Measurements from ENCODE around the gene ELMO2.

The ELMO2 gene

DNA sequence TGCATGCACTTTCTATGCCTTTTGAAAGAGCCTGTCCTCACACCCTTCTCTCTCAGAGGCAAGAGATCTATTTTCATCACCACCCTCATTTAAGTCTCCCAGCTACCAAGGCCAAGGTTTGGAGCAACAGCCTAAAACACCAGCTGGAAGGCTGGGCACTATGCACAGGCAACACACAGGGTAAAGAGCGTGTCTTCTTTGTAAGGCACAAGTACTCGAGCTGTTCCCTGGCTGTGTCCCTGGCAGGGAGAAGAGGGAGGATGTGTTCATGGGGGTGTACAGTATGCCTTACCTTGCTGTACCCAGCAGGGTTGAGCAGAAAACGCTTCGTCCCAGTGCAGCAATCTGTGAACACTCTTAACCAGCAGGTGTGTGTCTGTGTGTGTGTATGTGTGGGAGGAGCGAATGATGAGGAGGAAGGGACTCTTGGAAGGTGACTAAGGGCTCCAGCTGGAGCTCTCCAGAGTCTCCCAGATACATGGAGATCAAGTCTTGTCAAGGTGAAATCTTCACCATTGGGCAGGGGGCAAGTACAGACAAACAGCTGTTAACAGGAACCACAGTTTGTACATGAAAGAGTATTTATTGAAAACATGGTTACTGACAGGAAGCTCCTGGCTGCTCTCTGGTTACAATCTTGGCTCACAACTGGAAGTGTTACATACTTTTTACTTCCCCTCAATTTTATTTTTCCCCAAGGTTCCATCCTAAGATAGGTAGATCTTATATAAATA, 40.8 kb downstream of the ELMO2 start:
- H3F3A ChIP-seq (ENCODE audit: control insufficient read depth, insufficient read depth), result peaks cover 6% of the 10 kb centered on the region; the same call in 1 of the 2 replicates
- H4K20me1 ChIP-seq (ENCODE audit: control insufficient read depth, insufficient read depth, low read depth, low read length), result peaks cover 12% of the 10 kb centered on the region; the same call in 1 of the 2 replicates
- TF ChIP-seq, protein P1, sequence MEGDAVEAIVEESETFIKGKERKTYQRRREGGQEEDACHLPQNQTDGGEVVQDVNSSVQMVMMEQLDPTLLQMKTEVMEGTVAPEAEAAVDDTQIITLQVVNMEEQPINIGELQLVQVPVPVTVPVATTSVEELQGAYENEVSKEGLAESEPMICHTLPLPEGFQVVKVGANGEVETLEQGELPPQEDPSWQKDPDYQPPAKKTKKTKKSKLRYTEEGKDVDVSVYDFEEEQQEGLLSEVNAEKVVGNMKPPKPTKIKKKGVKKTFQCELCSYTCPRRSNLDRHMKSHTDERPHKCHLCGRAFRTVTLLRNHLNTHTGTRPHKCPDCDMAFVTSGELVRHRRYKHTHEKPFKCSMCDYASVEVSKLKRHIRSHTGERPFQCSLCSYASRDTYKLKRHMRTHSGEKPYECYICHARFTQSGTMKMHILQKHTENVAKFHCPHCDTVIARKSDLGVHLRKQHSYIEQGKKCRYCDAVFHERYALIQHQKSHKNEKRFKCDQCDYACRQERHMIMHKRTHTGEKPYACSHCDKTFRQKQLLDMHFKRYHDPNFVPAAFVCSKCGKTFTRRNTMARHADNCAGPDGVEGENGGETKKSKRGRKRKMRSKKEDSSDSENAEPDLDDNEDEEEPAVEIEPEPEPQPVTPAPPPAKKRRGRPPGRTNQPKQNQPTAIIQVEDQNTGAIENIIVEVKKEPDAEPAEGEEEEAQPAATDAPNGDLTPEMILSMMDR (IDR thresholded peaks at IDR 0.05; ENCODE audit: low read depth, low read length, poor library complexity, severe bottlenecking), result no peak
- TF ChIP-seq EZH2phosphoT487 (IDR thresholded peaks at IDR 0.05; ENCODE audit: borderline replicate concordance, low read length), result no peak
- no peaks in the 10 kb centered on the region for H3K27me3 ChIP-seq (ENCODE audit: control insufficient read depth, low read length)
- peaks cover 48% of the 10 kb centered on the region for H3K36me3 ChIP-seq (ENCODE audit: control insufficient read depth, low read length)
- H3K27ac ChIP-seq (ENCODE audit: low read depth, low read length), result no peak overlapping the region
- H3K4me1 ChIP-seq (ENCODE audit: control insufficient read depth, low read length), result peaks cover 25% of the 10 kb centered on the region
- no peaks in the 10 kb centered on the region for H3K9me3 ChIP-seq (ENCODE audit: control insufficient read depth, insufficient read depth, low read length)
- peaks cover 34% of the 10 kb centered on the region for H3K79me2 ChIP-seq (ENCODE audit: control insufficient read depth, low read length)
- no peaks in the 10 kb centered on the region for H3K9me2 ChIP-seq (replicated peaks; ENCODE audit: control insufficient read depth, low read length)
- no peak overlapping the region for H3K4me3 ChIP-seq (ENCODE audit: low read length)
- no peak overlapping the region for H3K4me2 ChIP-seq (ENCODE audit: low read length)

DNA sequence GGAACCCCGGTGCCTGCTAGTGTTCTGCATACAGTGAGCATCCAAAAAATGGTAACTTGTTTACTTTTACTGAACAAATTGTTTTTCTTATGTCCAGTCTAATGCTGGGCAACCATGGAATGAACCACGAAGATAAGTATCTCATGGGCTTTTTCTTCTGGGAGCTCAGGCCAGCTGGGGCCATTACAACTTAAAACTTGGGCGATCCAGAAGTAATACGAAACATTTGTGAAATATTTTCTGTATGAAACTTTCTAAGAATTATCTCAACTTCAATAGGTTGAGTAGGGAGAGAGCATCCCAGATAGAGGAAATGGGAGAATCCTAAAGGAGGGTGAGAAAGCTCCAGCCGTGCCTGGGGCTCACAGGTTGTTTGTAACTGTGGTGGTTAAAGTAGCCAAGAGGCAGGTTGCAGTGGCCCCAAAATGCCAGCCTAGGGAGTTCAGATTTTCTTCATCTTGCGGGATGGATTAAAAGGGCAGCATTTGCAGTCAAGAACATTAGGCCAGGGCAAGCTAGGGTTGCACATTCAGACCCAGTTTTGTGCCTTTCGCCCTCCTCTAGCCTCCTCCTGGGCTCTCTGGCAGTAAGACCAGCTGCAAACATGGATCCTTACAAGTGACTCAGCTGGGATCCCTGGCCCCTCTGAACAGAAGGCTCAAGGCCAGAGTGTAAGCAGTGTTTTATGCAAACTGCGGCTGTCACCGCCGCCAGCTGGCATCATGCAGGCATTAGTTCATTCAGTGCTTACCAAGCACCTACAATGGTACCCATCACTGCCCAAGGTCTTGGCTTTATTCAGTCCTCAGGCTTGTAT, 41.5 kb downstream of the ELMO2 start:
- H3K79me2 ChIP-seq (ENCODE audit: control insufficient read depth, low read length), result peaks cover 38% of the 10 kb centered on the region
- H3K4me2 ChIP-seq (ENCODE audit: low read length), result peak overlapping the region; percentile 100
- peaks cover 12% of the 10 kb centered on the region; the same call in 1 of the 2 replicates for H4K20me1 ChIP-seq (ENCODE audit: control insufficient read depth, insufficient read depth, low read depth, low read length)
- no peaks in the 10 kb centered on the region for H3K9me3 ChIP-seq (ENCODE audit: control insufficient read depth, insufficient read depth, low read length)
- TF ChIP-seq, protein P1 (IDR thresholded peaks at IDR 0.05; ENCODE audit: low read depth, low read length, poor library complexity, severe bottlenecking), result no peak
- TF ChIP-seq EZH2phosphoT487 (IDR thresholded peaks at IDR 0.05; ENCODE audit: borderline replicate concordance, low read length), result no peak
- peak overlapping the region; percentile 99 for H3K4me3 ChIP-seq (ENCODE audit: low read length)
- peaks cover 41% of the 10 kb centered on the region for H3K36me3 ChIP-seq (ENCODE audit: control insufficient read depth, low read length)
- peaks cover 6% of the 10 kb centered on the region; the same call in 1 of the 2 replicates for H3F3A ChIP-seq (ENCODE audit: control insufficient read depth, insufficient read depth)
- no peaks in the 10 kb centered on the region for H3K27me3 ChIP-seq (ENCODE audit: control insufficient read depth, low read length)
- H3K27ac ChIP-seq (ENCODE audit: low read depth, low read length), result peak overlapping the region; percentile 95; the same call in 1 of the 2 replicates
- H3K9me2 ChIP-seq (replicated peaks; ENCODE audit: control insufficient read depth, low read length), result no peaks in the 10 kb centered on the region
- peaks cover 25% of the 10 kb centered on the region for H3K4me1 ChIP-seq (ENCODE audit: control insufficient read depth, low read length)

DNA sequence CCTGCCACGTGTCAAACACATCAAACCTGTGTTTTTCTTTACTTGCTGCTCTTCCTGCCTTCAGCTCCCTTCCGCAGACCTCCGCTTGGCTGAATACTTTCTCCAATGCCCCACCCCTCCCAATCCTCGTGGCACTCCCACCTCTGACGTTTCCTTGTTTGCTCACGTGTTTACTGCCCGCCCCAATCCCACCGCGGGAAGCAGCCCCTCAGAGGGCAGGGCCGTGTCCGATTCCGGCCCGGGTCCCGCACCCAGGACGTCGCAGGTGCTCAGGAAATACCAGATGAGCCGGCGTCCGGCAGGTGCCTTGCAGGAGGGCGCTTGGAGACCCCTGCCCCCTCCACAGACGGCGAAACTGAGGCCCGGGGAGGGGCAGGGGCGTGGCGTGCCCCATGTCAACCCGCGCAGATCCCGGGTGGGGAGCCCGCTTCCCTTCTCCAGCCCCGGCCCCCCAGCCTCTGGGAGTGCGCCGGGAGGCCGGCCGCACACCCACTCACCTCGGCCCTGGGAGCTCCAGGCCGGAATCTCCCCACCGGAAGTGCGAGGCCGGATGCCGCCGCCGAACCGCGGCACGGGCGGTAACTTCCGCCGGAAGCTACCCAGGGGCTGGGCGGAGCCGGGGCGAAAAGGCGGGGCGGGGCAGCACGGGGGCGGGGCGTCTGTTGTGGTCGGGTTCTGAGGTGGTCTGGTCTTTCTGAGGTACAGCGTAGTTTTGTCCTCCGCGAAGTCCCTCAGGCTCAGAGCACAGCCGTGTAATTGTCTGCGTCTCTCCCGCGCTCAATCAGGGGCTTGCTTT, 42.3 kb downstream of the ELMO2 start:
- Histone ChIP-seq H3K4me2 (ENCODE audit: low read length) (peak overlapping the region; percentile 100), H3F3A (ENCODE audit: control insufficient read depth, insufficient read depth) (peaks cover 4% of the 10 kb centered on the region; the same call in 1 of the 2 replicates), H3K4me3 (ENCODE audit: low read length) (peak overlapping the region; percentile 99), H3K27me3 (ENCODE audit: control insufficient read depth, low read length) (no peaks in the 10 kb centered on the region), H3K36me3 (ENCODE audit: control insufficient read depth, low read length) (peaks cover 37% of the 10 kb centered on the region), H3K9me2 (replicated peaks; ENCODE audit: control insufficient read depth, low read length) (no peaks in the 10 kb centered on the region), H3K27ac (ENCODE audit: low read depth, low read length) (peak overlapping the region; percentile 95), H4K20me1 (ENCODE audit: control insufficient read depth, insufficient read depth, low read depth, low read length) (peaks cover 12% of the 10 kb centered on the region; the same call in 1 of the 2 replicates), H3K4me1 (ENCODE audit: control insufficient read depth, low read length) (peaks cover 25% of the 10 kb centered on the region), H3K79me2 (ENCODE audit: control insufficient read depth, low read length) (peaks cover 43% of the 10 kb centered on the region), H3K9me3 (ENCODE audit: control insufficient read depth, insufficient read depth, low read length) (no peaks in the 10 kb centered on the region)
- TF ChIP-seq, protein P1 (IDR thresholded peaks at IDR 0.05; ENCODE audit: low read depth, low read length, poor library complexity, severe bottlenecking), result no peak
- no peak for TF ChIP-seq EZH2phosphoT487 (IDR thresholded peaks at IDR 0.05; ENCODE audit: borderline replicate concordance, low read length)
